Activated T-helper 17 cell treated with anti-CD3 and anti-CD28 coated beads, Interleukin-2, amount 50 U/mL, for 72 hours (primary cell): ENCODE data around the gene GLOD5. TPM values are rescaled to one million over a fixed set of nuclear protein-coding genes. Genes with fewer than 3 reads are reported as not detected.
A peak's percentile ranks its signal among the peaks of the same experiment; 100 is the strongest.

Experiments
- ATAC-seq: fragments of 150-1000 bp; cut with Tn5 transposase; replicated peaks from 2 replicates; pipeline ENCODE4 v1.10.0; 2021; ENCODE audit warnings: mild to moderate bottlenecking, moderate library complexity
- H3K27ac Mint-ChIP-seq: one replicate; pipeline ENCODE4 v1.8.0; 2022; ENCODE audit warnings: mixed read lengths
- H3K27me3 Mint-ChIP-seq: one replicate; pipeline ENCODE4 v1.8.0; 2022; ENCODE audit warnings: mixed read lengths
- H3K36me3 Mint-ChIP-seq: one replicate; pipeline ENCODE4 v1.8.0; 2022; ENCODE audit warnings: low read depth, mild to moderate bottlenecking, mixed read lengths
- H3K4me1 Mint-ChIP-seq: one replicate; pipeline ENCODE4 v1.8.0; 2022; ENCODE audit warnings: mixed read lengths
- H3K4me3 Mint-ChIP-seq: one replicate; pipeline ENCODE4 v1.8.0; 2022; ENCODE audit warnings: mild to moderate bottlenecking, mixed read lengths
- H3K9me3 Mint-ChIP-seq: one replicate; pipeline ENCODE4 v1.8.0; 2022; ENCODE audit warnings: mixed read lengths
- total RNA-seq, 2 donors: library from RNA; stranded (reverse); gene quantifications; one replicate each; pipeline ENCODE4 v1.2.3, GENCODE V29; 2022

Gene GLOD5
- total RNA-seq, 2 donors from 2014 or later = not detected

DNA sequence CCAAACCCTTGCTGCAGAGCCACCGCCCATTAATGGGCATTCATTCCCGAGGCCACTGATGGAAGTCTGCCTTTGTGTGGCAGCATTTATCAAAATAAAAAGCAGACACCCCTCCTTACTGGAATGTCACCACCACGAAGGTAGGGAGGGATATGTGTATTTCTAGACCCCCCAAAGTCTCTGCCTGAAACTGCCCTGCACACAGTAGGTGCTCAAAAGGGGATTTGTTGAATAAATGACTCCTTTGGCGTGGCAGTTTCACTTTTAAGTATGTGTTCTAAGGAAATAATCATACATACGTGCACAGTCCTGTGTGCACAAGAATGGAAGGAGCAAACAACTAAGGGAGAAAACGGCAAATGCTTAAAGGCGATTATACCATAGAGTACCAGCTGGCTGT lies 23.6 kb upstream of the GLOD5 start:
- ATAC-seq = no peak

DNA sequence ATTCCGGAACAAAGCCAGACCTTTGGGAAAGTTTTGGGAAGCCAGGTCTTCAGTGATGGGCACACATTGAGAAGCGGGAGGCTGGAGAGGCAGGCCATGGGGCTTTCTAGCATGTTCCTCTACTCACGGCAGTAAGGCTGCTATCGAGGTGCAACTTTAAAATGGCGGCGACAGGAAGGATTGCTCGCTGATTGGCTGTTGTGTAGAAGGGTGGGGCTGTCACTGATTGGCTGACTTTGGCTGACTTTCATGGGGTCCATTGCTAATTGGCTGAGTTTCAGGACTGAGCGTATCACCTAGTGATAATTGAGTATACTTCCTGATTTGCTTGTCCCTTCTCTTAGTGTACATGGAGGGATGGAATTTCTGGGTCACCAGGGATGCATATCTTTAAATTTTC lies 19.7 kb upstream of the GLOD5 start:
- Mint-ChIP-seq H3K4me3 (no peak overlapping the region), H3K27ac (no peak overlapping the region), H3K36me3 (no peaks in the 10 kb centered on the region), H3K4me1 (no peaks in the 10 kb centered on the region), H3K27me3 (no peaks in the 10 kb centered on the region), H3K9me3 (no peaks in the 10 kb centered on the region)
- no peak for ATAC-seq

More for the DNA sequence above, 23.6 kb upstream of the GLOD5 start:
- peak overlapping the region; percentile 88 for H3K4me3 Mint-ChIP-seq
- H3K27me3 Mint-ChIP-seq = no peaks in the 10 kb centered on the region
- H3K36me3 Mint-ChIP-seq = no peaks in the 10 kb centered on the region
- peak overlapping the region; percentile 93 for H3K27ac Mint-ChIP-seq
- H3K9me3 Mint-ChIP-seq = no peaks in the 10 kb centered on the region
- peaks cover 4% of the 10 kb centered on the region for H3K4me1 Mint-ChIP-seq

DNA sequence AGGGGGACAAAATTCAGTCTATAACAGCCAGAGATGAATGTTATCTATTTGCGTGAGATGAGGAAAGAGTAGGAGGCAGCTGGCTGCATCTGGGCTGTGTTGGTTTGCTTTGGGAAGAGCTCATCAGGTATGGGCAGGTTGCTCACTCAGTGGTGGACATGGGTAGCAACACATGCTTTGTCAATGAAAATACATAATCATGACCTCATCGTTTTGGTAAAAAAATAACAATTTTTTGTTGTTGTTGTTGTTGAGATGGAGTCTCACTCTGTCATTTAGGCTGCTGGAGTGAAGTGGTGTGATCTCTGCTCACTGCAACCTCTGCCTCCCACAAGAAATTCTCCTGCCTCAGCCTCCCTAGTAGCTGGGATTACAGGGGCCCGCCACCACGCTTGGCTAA lies 16.3 kb upstream of the GLOD5 start:
- H3K9me3 Mint-ChIP-seq = no peaks in the 10 kb centered on the region
- H3K4me3 Mint-ChIP-seq = no peak overlapping the region
- no peaks in the 10 kb centered on the region for H3K4me1 Mint-ChIP-seq
- H3K27ac Mint-ChIP-seq = no peak overlapping the region
- no peaks in the 10 kb centered on the region for H3K36me3 Mint-ChIP-seq
- H3K27me3 Mint-ChIP-seq = no peaks in the 10 kb centered on the region
- ATAC-seq = no peak

GRCh38 chrX:48747415-48748016 lies 14.0 kb upstream of the GLOD5 start:
- no peaks in the 10 kb centered on the region for H3K27me3 Mint-ChIP-seq
- no peaks in the 10 kb centered on the region for H3K9me3 Mint-ChIP-seq
- no peak for ATAC-seq
- no peak overlapping the region for H3K27ac Mint-ChIP-seq
- no peaks in the 10 kb centered on the region for H3K4me1 Mint-ChIP-seq
- H3K4me3 Mint-ChIP-seq = no peak overlapping the region
- no peaks in the 10 kb centered on the region for H3K36me3 Mint-ChIP-seq

DNA sequence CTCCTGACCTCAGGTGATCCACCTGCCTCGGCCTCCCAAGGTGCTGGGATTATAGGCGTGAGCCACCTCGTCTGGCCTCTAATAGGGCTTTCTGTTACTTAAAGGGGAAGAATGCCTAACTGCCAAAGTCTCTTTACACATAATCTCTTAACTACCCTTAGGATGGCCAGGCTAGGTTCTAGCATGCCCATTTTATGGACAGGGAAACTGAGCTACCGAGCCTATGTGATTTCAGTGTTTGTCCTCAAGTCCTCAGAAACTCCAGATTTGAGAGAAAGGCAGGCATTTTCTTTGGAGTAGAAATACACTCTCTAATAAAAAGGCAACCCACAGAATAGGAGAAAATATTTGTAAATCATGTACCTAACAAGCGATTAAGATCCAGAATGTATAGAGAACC lies 12.4 kb upstream of the GLOD5 start:
- no peak for ATAC-seq

GRCh38 chrX:48751343-48751742 lies 10.2 kb upstream of the GLOD5 start:
- ATAC-seq = peak; percentile 79
- Mint-ChIP-seq H3K27ac (peak overlapping the region; percentile 61), H3K4me1 (no peaks in the 10 kb centered on the region), H3K4me3 (no peak overlapping the region), H3K9me3 (no peaks in the 10 kb centered on the region), H3K36me3 (no peaks in the 10 kb centered on the region), H3K27me3 (no peaks in the 10 kb centered on the region)

More for the DNA sequence above, 12.4 kb upstream of the GLOD5 start:
- Mint-ChIP-seq H3K4me3 (no peak overlapping the region), H3K27me3 (no peaks in the 10 kb centered on the region), H3K36me3 (no peaks in the 10 kb centered on the region), H3K27ac (no peak overlapping the region), H3K9me3 (no peaks in the 10 kb centered on the region), H3K4me1 (no peaks in the 10 kb centered on the region)

DNA sequence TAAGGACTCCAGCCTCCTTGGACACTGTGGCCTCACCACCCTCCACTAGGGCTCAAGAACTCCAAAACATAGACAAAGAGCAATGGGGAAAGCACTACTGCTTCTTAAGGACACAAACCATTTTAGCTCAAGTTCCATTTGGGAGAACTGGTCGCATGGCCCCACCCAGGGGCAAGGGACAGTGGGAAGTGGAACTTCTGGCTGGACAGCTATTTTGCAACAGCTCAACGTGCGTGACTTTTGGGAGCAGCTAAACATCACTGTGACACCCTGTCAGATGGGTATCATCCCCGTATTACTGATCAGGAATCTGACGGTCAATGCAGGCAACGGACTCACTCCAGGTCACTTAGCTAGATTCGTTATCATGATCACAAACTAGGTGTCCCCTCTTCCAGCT lies 9.0 kb upstream of the GLOD5 start:
- no peak overlapping the region for H3K27ac Mint-ChIP-seq
- H3K36me3 Mint-ChIP-seq = no peaks in the 10 kb centered on the region
- no peak for ATAC-seq
- H3K9me3 Mint-ChIP-seq = no peaks in the 10 kb centered on the region
- H3K4me3 Mint-ChIP-seq = no peak overlapping the region
- H3K4me1 Mint-ChIP-seq = no peaks in the 10 kb centered on the region
- no peaks in the 10 kb centered on the region for H3K27me3 Mint-ChIP-seq

DNA sequence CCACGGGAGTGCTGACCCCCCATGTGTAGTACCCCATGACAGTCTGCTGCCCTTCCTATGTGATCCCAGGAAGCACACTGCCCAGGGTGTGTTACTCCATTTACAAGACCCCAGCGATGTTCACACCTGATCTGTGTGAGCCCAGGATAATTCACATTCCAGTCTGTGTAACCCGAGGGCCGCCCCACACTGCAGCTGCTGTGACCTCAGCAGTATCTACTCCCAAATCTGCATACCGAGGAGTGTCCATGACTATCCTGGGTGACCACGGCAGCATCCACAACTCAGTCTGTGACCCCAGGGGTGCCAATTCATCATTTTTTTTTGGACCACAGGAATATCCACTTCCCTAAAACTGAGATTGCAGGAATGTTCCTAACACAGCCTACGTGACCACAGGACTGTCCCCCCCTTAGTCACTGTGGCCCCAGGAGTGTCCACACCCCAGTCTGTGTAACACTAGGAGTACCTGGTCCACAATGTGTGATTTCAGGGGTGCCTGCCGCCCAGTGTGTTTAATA lies 7.8 kb upstream of the GLOD5 start:
- no peaks in the 10 kb centered on the region for H3K36me3 Mint-ChIP-seq
- H3K27ac Mint-ChIP-seq = no peak overlapping the region
- no peak for ATAC-seq
- no peaks in the 10 kb centered on the region for H3K27me3 Mint-ChIP-seq
- H3K9me3 Mint-ChIP-seq = no peaks in the 10 kb centered on the region
- H3K4me1 Mint-ChIP-seq = no peaks in the 10 kb centered on the region
- no peak overlapping the region for H3K4me3 Mint-ChIP-seq

DNA sequence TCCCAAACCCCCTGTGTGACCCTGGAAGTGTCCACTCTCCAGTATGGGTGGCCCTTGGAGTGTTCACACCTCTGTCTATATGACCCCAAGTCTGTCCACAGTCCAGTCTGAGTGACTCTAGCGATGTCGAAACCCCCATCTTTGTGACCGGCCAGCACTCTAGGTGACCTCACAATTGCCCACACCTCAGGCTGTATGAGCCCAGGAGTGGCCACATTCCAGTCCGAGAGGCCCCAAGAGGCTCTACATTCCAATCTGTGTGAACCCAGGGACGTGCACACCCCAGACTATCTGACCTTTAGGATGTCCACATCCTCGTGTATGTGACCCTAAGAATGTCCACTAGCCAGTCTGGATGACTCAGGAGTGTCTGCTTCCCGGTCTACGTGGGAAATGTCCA lies 7.3 kb upstream of the GLOD5 start:
- no peak for ATAC-seq
- Mint-ChIP-seq H3K9me3 (no peaks in the 10 kb centered on the region), H3K4me1 (no peaks in the 10 kb centered on the region), H3K36me3 (no peaks in the 10 kb centered on the region), H3K27me3 (no peaks in the 10 kb centered on the region), H3K27ac (no peak overlapping the region), H3K4me3 (no peak overlapping the region)

DNA sequence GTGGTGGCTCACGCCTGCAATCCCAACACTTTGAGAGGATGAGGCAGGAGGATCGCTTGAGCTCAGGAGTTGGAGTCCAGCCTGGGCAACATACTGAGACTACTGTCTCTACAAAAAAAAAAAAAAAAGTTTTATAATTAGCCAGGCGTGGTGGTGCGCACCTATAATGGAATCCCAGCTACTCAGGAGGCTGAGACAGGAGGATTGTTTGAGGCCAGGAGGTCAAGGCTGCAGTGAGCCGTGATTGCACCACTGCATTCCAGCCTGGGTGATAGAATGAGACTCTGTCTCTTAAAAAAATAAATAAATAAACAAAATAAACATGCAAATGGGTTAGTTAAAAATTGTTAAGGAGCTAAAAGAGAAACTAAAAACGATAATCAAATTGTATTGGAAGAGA lies 7.7 kb downstream of the GLOD5 start:
- Mint-ChIP-seq H3K36me3 (no peaks in the 10 kb centered on the region), H3K27me3 (no peaks in the 10 kb centered on the region), H3K4me1 (no peaks in the 10 kb centered on the region), H3K27ac (no peak overlapping the region), H3K9me3 (no peaks in the 10 kb centered on the region), H3K4me3 (no peak overlapping the region)
- ATAC-seq = no peak

DNA sequence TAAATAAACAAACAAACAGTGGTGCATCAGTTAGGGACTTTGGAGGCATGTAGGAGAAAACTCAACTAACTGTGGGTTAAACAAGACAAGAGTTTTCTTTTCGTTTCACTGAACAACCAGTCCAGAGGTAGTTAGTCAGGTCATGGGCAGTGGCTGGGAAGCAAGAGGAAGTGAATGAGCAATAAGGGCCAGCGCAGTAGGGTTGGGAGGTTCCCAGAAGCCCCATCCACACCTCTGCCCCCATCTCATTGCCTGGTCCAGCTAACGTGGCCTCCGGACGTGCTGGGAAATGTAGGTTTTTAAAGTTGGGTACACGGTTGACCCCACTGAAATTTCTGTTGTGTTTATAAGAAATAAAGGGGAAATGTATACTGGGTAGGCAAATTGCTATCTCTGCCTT lies 8.7 kb downstream of the GLOD5 start:
- Mint-ChIP-seq H3K9me3 (no peaks in the 10 kb centered on the region), H3K27ac (no peak overlapping the region), H3K4me1 (no peaks in the 10 kb centered on the region), H3K4me3 (no peak overlapping the region), H3K36me3 (no peaks in the 10 kb centered on the region), H3K27me3 (no peaks in the 10 kb centered on the region)
- ATAC-seq = no peak

DNA sequence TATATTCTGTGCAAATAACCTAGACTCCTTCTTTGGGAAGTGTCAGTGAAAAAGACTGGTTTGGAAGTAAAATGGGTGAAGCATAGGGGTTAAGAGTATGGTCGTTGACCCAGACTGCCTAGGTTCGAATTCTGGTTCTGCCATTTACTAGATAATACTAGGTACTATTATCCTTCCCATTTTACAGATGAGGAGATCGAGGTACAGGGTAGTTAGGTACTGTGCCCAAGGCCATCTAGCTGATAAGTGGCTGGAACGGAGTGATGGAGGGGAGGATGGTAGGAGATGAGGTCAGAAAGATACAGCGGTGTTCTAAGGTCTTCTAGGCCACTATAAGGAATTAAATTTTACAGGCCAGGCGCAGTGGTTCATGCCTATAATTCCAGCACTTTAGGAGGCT lies 11.1 kb downstream of the GLOD5 start:
- Mint-ChIP-seq H3K4me1 (no peaks in the 10 kb centered on the region), H3K27ac (no peak overlapping the region), H3K9me3 (no peaks in the 10 kb centered on the region), H3K4me3 (no peak overlapping the region), H3K36me3 (no peaks in the 10 kb centered on the region), H3K27me3 (peaks cover 4% of the 10 kb centered on the region)
- ATAC-seq = no peak

- H3K27me3 Mint-ChIP-seq = peaks cover 4% of the 10 kb centered on the region
- no peaks in the 10 kb centered on the region for H3K9me3 Mint-ChIP-seq
- ATAC-seq = no peak
- H3K27ac Mint-ChIP-seq = no peak overlapping the region
- H3K4me3 Mint-ChIP-seq = no peak overlapping the region
- H3K4me1 Mint-ChIP-seq = no peaks in the 10 kb centered on the region
- no peaks in the 10 kb centered on the region for H3K36me3 Mint-ChIP-seq
These were observed 15.4 kb downstream of the GLOD5 start for GRCh38 chrX:48776818-48777439.

DNA sequence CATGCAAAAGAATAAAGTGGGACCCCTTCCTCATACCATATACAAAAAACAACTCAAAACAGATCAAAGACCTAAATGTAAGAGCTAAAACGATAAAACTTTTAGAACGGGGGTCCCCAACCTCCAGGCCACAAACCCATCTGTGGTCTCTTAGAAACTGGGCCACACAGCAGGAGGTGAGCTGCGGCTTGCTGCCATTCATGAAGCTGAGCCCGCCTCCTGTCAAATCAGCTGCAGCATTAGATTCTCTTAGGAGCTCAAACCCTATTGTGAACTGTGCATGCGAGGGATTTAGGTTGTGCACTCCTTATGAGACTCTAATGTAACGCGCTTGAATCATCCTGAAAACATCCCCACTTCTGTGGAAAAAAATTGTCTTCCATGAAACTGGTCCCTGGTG lies 17.9 kb downstream of the GLOD5 start:
- Mint-ChIP-seq H3K9me3 (no peaks in the 10 kb centered on the region), H3K27ac (no peak overlapping the region), H3K27me3 (peaks cover 4% of the 10 kb centered on the region), H3K4me3 (no peak overlapping the region), H3K4me1 (no peaks in the 10 kb centered on the region), H3K36me3 (no peaks in the 10 kb centered on the region)
- ATAC-seq = no peak

GRCh38 chrX:48781705-48782104 lies 20.2 kb downstream of the GLOD5 start:
- Mint-ChIP-seq H3K27me3 (peaks cover 4% of the 10 kb centered on the region), H3K9me3 (no peaks in the 10 kb centered on the region), H3K36me3 (no peaks in the 10 kb centered on the region), H3K27ac (no peak overlapping the region), H3K4me3 (no peak overlapping the region), H3K4me1 (no peaks in the 10 kb centered on the region)
- no peak for ATAC-seq
